NK-92 (cell line): Measurements from ENCODE around the gene ENTPD2.

ENCODE experiments used
- DNase-seq: peaks from one replicate; lab custom pipeline; 2025; ENCODE audit not compliant: unreplicated experiment; lab: John Stamatoyannopoulos, UW

Gene ENTPD2

DNA sequence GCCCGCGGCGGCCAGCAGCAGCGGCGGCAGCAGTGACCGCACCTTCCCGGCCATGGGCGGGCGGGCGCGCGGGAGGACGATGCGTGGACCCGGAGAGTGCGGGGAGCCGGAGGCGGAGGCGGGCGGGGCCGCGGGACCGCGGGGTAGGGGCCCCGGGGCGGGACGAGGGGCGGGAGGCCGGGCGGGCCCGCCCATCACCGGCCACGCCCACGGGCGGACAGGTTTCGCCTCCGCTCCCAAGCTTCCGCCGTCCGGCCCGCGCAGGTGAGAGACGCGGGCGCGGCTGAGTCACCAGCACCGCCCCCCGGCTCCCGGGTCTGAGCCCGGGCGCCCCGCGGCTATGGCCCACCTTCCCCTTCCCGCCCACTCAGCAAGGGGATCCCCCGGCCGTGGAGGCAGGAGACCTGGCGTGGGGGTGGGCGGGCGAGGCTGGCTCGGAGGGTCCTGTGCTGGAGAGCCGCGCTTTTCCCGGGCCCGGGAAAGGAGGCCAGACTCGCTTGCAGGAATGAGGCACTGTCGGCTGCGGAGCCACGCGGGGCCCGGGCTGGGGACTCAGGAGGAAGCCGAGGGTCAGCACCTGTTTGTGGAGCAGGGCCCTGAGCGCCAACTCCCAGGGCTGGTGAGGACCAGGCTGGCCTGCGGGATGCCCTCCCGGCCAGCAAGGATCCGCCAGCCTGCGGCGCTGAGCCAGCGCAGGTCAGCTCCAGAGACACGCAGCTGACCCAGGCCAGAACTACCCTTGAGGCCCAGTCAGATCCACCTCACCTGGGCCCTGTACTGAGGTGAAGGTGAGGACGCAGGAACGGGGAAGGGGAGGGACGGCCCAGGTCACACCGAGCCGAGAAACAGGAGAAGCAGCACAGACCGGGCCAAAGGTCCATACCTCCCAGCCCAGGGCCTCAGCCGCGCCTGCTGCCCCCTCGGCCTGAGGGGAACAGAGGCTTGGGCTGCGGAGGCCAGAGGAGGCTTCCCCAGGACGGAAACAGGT lies at the start of gene ENTPD2:
TSS of gene ENTPD2 (minus strand) at position 118 of the 988 bp plus-strand sequence. CDS start at position 54, 64 bp downstream.
- DNase-seq: no peak

- no peak for DNase-seq
Measured at GRCh38 chr9:137103206-137103999, 49.5 kb upstream of the ENTPD2 start.

DNA sequence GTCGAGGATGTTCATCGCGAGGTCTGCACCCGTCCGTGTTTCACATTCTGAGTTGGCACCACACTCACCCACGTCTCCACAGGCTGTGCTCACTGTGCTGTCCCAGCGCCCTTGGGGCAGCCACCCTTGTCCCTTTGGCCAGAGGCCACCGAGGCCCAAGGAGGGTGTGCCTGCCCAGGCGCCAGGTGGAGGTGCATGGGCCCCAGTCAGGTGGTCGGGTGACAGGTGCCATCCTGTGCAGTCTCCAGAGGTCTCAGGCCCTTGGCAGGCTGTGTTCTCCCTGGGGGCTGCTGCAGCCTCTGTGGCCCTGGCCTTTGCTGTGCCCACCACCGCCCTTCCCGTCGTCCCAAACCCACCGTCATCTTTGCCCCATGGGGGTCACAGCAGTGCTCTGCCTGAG lies 45.4 kb upstream of the ENTPD2 start:
- DNase-seq: no peak

DNA sequence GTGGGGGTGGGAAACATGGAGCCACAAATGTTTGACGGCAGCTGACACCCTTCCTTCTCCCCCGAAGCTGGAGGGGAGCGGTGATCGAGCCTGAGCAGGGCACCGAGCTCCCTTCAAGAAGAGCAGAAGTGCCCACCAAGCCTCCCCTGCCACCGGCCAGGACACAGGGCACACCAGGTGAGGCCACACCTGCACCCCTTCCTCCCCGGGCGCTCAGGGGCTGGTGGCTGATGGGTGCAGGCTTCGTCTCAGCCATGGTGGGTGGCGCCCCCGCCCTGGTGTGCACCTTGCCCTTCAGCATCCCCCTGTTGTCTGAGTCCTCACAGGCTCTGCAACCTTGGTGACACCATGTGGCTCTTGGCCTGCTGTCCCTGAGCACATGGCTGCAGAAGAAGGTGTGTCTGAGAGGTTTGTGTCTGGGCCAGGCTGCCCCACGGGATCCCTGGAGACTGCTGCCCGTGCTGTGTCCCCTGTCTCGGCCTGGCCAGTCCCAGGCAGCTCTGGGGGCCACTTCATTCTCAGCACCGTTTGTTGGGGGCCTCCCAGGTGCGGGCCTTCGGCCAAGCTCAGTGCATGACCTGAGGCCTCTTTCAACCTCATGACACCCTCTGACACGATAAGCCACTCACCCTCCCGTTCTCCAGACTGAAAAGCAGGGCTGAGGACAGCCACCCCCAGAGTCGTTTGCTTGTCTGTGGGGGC lies 44.1 kb upstream of the ENTPD2 start:
- DNase-seq: no peak

GRCh38 chr9:137096785-137097546 lies 43.1 kb upstream of the ENTPD2 start:
- no peak for DNase-seq

GRCh38 chr9:137095664-137096517 lies 42.0 kb upstream of the ENTPD2 start:
- no peak for DNase-seq

DNA sequence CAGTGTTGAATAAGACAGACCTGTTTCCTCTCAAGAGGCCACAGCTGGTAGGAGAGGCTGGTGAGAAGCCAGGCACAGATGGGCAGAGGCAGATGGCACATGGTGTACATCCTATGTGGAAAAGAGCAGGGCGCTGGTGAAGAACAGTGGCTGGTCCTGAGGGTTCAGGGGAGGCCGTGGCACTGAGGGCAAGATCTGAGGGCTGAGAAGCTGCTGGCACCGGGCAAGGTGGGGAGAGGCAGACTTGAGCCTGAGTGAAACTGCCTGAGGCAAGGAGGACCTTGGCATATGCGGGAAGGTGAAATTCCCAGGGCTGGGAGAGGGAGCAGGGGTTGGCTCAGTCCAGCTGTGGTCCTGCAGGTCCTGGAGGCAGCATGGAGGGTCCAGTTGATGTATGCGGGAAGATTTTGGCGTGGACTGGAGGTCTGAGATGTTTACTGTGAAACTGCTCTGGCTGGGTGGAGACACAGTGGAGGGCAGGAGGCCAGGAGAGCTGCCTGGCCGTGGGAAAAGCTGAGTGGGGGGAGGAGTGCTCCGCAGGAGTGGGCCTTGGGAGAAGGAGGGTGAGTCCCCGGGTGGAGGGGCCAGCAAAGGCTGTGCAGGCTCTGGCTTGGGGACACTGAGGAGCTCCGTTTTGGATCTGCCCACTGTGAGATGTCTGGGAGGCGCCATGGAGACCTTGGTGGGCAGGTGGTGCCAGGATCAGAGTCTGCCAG lies 35.5 kb upstream of the ENTPD2 start:
- no peak for DNase-seq

GRCh38 chr9:137088121-137088520 lies 34.3 kb upstream of the ENTPD2 start:
- DNase-seq: no peak

DNA sequence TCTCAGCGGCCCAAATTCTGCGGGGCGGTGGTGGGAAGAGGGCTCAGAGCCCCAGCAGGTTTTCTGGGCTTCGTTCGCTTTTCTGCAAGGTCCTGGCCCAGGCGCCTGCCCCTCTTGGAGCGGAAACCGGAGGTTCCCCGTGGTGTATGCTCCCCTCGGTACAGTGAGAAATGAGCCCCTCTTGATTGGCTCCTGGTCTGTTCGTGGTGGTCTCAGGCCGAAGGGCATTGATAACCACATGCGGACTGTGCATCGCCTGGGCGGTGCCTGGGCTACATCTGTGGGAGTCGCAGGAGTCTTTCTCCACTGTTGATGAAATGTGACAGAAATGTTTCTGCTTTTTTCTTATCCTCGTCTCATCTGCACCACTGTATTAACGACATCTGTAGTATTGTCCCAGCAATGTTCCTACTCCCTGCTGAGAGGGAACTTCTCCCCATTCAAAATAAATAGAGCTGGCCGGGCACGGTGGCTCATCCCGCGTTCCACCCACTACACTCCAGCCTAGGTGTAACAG lies 33.6 kb upstream of the ENTPD2 start:
- DNase-seq: no peak

DNA sequence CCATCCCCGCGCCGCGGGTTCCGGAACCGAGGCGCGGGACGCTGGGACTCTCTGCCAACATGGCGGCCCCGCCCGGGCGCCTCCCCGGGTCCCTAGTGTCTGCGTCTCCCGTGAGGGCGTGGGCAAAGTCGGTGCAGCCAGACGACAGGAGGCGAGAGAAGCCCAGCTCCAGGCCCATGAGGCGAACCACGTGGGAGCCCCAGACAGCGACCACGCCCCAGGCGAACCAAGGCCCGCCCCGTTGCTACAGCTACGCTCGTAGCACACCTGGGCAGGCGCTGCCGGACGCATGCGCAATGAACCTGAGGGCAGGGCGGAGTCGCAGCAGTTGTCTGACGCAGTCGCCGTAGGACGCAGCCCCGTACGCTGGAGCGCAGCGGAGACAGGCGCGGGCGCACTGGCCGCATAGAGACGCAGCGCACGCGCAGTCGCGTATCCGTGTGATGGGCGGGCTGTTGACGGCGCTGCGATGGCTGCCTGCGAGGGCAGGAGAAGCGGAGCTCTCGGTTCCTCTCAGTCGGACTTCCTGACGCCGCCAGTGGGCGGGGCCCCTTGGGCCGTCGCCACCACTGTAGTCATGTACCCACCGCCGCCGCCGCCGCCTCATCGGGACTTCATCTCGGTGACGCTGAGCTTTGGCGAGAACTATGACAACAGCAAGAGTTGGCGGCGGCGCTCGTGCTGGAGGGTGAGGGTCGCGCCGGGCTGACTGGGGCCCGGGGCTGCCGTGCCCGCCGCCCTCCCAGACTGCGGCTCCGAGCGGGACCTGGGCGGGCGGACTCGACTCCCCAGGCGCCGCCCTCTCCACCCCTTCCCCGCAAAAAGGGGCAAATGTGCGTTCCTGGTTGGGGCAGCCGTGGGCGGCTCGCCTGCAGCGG lies 32.9 kb upstream of the ENTPD2 start, which contains the start of gene MAN1B1:
TSS of gene MAN1B1 (plus strand) at position 455 of the 878 bp plus-strand sequence. CDS start at position 470, 15 bp downstream.
- DNase-seq: peak; percentile 96

- no peak for DNase-seq
Measured at GRCh38 chr9:137085920-137086530, 32.2 kb upstream of the ENTPD2 start.

- no peak for DNase-seq
Measured at GRCh38 chr9:137084526-137084925, 30.7 kb upstream of the ENTPD2 start.

- DNase-seq: no peak
Measured at GRCh38 chr9:137083394-137084004, 29.6 kb upstream of the ENTPD2 start.

DNA sequence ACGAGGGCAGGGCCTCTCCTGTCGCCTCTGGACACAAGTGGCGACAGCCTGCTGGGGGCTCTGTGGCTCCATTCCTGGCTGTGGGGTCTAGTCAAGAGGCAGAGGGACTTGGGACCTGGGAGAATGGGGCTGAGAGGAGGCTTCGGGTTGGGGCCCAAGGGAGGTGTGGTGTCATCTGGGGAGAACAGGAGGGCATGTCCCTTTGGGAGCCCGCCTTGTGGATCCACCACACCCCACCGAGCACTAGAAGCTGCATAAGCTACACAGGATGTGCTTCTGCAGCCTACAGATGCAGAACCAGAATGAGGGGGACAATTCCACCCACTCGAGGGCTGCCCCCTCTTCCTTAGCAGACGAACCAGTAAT lies 29.0 kb upstream of the ENTPD2 start:
- no peak for DNase-seq

GRCh38 chr9:137082222-137082924 lies 28.5 kb upstream of the ENTPD2 start:
- no peak for DNase-seq
